Progenitor cell of endocrine pancreas (in vitro differentiated cells): ENCODE results near the gene JOSD2. TPM values are rescaled to one million over a fixed set of nuclear protein-coding genes. Genes with fewer than 3 reads are reported as not detected.
A peak's percentile ranks its signal among the peaks of the same experiment; 100 is the strongest.

ENCODE experiments used
- DNase-seq: peaks from one replicate; pipeline ENCODE4 v3.0.0; 2021; ENCODE audit warnings: low spot score; ENCODE audit not compliant: unreplicated experiment
- H3K27ac Mint-ChIP-seq: 2 replicates; pipeline ENCODE4 v1.8.0; 2021; ENCODE audit warnings: mild to moderate bottlenecking, moderate library complexity, mixed read lengths
- H3K27me3 Mint-ChIP-seq: 2 replicates; pipeline ENCODE4 v1.8.0; 2021; ENCODE audit warnings: mixed read lengths
- H3K36me3 Mint-ChIP-seq: 2 replicates; pipeline ENCODE4 v1.8.0; 2022; ENCODE audit warnings: mixed read lengths; ENCODE audit not compliant: insufficient read depth
- H3K4me1 Mint-ChIP-seq: 2 replicates; pipeline ENCODE4 v1.8.0; 2021; ENCODE audit warnings: low read depth, mixed read lengths
- H3K4me3 Mint-ChIP-seq: 2 replicates; pipeline ENCODE4 v1.8.0; 2021; ENCODE audit warnings: low read depth, mild to moderate bottlenecking, moderate library complexity, mixed read lengths
- H3K9me3 Mint-ChIP-seq: 2 replicates; pipeline ENCODE4 v1.8.0; 2021; ENCODE audit warnings: low read depth, mixed read lengths
- CTCF ChIP-seq: fragments of 200-600 bp; sonication (generic); IDR thresholded peaks from one replicate; pipeline ENCODE4 v1.5.0; 2021; ENCODE audit warnings: antibody characterized with exemption, mild to moderate bottlenecking; ENCODE audit not compliant: unreplicated experiment
- total RNA-seq: library from RNA; stranded (reverse); gene quantifications from 2 replicates; pipeline ENCODE4 v1.2.1, GENCODE V29; 2021

The JOSD2 gene
- total RNA-seq, 1 donor from 2014 or later, result 13.1 TPM

- peaks cover 3% of the 10 kb centered on the region for H3K4me1 Mint-ChIP-seq
- H3K4me3 Mint-ChIP-seq, result no peak overlapping the region
- H3K27ac Mint-ChIP-seq, result no peak overlapping the region
Observed at GRCh38 chr19:50500753-50501151, 10.2 kb downstream of the JOSD2 start.

DNA sequence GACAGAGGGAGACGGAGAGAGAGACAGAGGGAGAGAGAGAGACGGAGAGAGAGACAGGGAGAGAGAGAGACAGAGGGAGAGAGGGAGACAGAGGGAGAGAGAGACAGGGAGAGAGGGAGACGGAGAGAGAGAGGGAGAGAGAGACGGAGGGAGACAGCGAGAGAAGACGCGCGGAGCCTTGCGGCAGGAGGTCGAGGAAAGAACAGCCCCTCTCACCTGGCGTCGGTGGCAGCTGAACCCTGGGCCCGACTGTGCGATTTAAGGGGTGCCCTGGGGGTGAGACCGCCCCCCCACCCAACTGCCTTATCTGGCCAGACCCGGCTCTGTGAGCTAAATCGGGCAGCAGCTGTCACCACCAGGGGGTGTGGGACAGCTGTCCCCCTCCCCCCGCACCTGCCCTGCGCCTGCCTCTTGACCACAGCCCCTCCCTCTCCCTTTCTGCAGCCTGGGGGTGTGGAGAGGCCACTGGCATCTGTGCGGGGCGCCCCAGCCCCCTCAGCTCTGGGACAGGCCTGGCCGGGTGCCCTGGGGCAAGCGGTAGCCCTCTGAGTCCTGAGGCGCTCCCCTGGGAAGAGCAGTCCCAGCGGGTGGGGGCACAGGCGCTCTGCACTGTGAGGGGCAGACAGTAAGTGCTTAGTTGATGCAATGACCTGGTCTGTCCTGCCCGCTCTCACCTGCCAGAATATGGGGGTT, 10.8 kb downstream of the JOSD2 start:
- peaks cover 8% of the 10 kb centered on the region for H3K27me3 Mint-ChIP-seq
- DNase-seq, result no peak
- no peaks in the 10 kb centered on the region for H3K9me3 Mint-ChIP-seq
- peaks cover 3% of the 10 kb centered on the region for H3K4me1 Mint-ChIP-seq
- TF ChIP-seq CTCF, result peak; percentile 41
- no peaks in the 10 kb centered on the region for H3K36me3 Mint-ChIP-seq
- no peak overlapping the region for H3K4me3 Mint-ChIP-seq
- no peak overlapping the region for H3K27ac Mint-ChIP-seq

More at GRCh38 chr19:50500753-50501151, 10.2 kb downstream of the JOSD2 start:
- peaks cover 6% of the 10 kb centered on the region for H3K27me3 Mint-ChIP-seq
- no peak for TF ChIP-seq CTCF
- no peak for DNase-seq
- no peaks in the 10 kb centered on the region for H3K9me3 Mint-ChIP-seq
- H3K36me3 Mint-ChIP-seq, result no peaks in the 10 kb centered on the region

DNA sequence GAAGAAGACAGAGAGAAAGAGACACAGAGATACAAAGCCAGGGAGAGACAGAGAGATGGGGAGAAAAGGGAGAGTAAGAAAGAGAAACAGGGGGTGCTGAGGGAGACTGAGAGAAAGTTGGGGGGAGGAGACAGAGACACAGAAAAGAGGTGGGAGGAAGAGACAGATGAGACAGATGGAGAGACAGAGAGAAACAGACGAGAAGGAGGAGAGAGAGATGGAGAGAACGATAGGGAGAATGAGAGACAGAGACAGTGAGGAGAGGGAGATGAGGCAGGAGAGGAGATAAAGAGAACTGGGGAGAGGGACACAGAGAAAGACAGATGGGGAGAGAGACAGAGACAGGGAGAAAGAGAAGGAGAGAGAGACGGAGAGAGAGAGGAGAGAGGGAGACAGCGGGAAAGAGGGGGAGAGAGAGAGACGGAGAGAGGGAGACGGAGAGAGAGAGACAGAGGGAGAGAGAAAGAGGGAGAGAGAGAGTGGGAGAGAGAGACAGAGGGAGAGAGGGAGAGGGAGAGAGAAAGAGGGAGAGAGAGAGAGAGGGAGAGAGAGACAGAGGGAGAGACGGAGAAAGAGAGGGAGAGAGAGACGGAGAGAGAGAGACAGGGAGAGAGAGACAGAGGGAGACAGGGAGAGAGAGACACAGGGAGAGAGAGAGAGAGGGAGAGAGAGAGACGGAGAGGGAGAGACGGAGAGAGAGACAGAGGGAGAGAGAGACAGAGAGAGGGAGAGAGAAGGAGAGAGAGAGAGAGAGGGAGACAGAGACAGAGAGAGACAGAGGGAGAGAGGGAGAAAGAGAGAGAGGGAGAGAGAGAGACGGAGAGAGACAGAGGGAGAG, 12.6 kb downstream of the JOSD2 start:
- Mint-ChIP-seq H3K27me3 (peaks cover 24% of the 10 kb centered on the region), H3K4me3 (no peak overlapping the region), H3K36me3 (no peaks in the 10 kb centered on the region)

DNA sequence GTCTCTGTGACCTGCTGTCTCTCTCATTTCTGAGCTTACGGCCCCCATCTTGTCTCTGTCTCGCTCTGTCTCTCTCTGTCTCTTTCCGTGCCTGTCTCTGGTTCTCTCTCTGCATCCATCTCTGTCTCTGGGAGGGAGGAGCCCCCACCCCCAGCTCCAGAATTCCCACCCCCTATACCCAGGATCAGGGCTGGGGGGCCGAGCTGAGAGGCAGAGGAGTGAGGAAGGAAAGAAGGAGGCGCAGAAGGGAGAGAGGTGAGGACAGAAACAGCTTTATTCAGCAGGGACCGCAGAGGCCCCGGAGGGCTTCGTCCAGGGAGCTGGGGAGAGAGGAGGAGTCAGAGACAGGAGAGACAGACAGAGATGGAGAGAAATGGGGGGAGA, 14.0 kb downstream of the JOSD2 start:
- no peak for DNase-seq
- H3K4me3 Mint-ChIP-seq, result no peak overlapping the region
- H3K36me3 Mint-ChIP-seq, result no peaks in the 10 kb centered on the region
- TF ChIP-seq CTCF, result no peak
- H3K27me3 Mint-ChIP-seq, result peaks cover 33% of the 10 kb centered on the region
- H3K4me1 Mint-ChIP-seq, result peaks cover 5% of the 10 kb centered on the region
- H3K27ac Mint-ChIP-seq, result peak overlapping the region; percentile 35
- H3K9me3 Mint-ChIP-seq, result no peaks in the 10 kb centered on the region

More for the DNA sequence above, 12.6 kb downstream of the JOSD2 start:
- H3K4me1 Mint-ChIP-seq, result peaks cover 3% of the 10 kb centered on the region
- no peaks in the 10 kb centered on the region for H3K9me3 Mint-ChIP-seq
- DNase-seq, result no peak
- no peak overlapping the region for H3K27ac Mint-ChIP-seq
- no peak for TF ChIP-seq CTCF

GRCh38 chr19:50496189-50497021, 14.6 kb downstream of the JOSD2 start:
- TF ChIP-seq CTCF, result no peak
- Mint-ChIP-seq H3K27me3 (peaks cover 39% of the 10 kb centered on the region), H3K27ac (peak overlapping the region; percentile 35), H3K4me1 (peaks cover 9% of the 10 kb centered on the region), H3K9me3 (no peaks in the 10 kb centered on the region), H3K36me3 (no peaks in the 10 kb centered on the region), H3K4me3 (no peak overlapping the region)
- no peak for DNase-seq
